ENCODE data around the gene LHB. TPM values are rescaled to one million over a fixed set of nuclear protein-coding genes. Genes with fewer than 3 reads are reported as not detected.

The LHB gene
- total RNA-seq, 1 experiment from 2014 or later, result 1.6 TPM

DNA sequence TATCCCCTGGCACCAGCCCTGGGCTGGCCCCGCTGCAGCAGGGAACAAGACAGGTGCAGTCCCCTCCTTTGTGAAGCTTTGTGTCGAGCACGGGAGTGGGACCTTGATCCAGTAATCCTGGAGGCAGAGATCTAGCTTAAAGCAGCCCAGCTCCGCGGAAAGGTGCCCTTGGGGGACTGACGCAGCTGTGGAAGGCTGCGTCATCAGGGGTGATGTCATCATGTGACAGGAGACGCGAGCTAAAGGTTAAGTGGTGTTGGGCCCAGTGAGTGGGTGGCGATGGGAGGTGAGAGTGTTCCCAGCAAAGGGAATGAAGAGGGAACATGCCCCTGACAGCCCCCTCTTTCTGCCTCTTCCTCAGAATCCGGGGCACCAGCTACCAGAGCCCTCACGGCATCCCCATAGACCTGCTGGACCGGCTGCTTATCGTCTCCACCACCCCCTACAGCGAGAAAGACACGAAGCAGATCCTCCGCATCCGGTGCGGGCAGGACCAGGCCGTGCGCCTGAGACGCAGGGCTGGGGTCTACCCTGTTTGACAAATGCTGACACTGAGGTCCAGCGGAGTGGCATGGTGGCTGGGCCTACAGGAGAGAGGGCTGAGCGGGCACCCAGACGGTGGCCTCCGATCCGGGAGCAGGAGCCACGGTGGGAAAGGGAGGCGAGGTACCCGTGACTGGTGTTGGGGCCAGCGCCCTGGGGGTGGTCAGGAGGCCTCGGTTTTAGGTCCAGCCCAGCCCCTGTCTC is 2.6 kb downstream of the LHB start:
- Histone ChIP-seq H3K36me3 (ENCODE audit: low read depth) (peaks cover 7% of the 10 kb centered on the region; the same call in 1 of the 2 replicates), H2AFZ (no peak overlapping the region), H3K4me3 (no peak overlapping the region), H3K4me1 (replicated peaks; ENCODE audit: insufficient read depth) (peaks cover 9% of the 10 kb centered on the region; the same call in 1 of the 2 replicates), H3K9me2 (ENCODE audit: insufficient read depth) (no peaks in the 10 kb centered on the region), H3K27me3 (ENCODE audit: insufficient read depth, low read depth) (no peaks in the 10 kb centered on the region), H3K9me3 (ENCODE audit: insufficient read depth, low read depth) (no peaks in the 10 kb centered on the region), H3K4me2 (no peak overlapping the region), H3F3A (ENCODE audit: insufficient read depth, low read depth) (peaks cover 20% of the 10 kb centered on the region), H3K79me2 (ENCODE audit: low read depth) (no peaks in the 10 kb centered on the region), H4K20me1 (ENCODE audit: insufficient read depth) (peaks cover 8% of the 10 kb centered on the region; the same call in 1 of the 2 replicates), H3K27ac (no peak overlapping the region)
- CTCF ChIA-PET, result no interaction called here
- DNase-seq, result no peak
- intact Hi-C loops (cut with micrococcal nuclease; ENCODE audit: unreplicated experiment), result no loop called here
- POLR2A ChIA-PET (ENCODE audit: unreplicated experiment), result interaction anchor here (0.6 kb wide), 1 partner anchor 10 kb away, joined by 3 read pairs; no protein-coding TSS in a partner anchor
- TF ChIP-seq, protein P1, sequence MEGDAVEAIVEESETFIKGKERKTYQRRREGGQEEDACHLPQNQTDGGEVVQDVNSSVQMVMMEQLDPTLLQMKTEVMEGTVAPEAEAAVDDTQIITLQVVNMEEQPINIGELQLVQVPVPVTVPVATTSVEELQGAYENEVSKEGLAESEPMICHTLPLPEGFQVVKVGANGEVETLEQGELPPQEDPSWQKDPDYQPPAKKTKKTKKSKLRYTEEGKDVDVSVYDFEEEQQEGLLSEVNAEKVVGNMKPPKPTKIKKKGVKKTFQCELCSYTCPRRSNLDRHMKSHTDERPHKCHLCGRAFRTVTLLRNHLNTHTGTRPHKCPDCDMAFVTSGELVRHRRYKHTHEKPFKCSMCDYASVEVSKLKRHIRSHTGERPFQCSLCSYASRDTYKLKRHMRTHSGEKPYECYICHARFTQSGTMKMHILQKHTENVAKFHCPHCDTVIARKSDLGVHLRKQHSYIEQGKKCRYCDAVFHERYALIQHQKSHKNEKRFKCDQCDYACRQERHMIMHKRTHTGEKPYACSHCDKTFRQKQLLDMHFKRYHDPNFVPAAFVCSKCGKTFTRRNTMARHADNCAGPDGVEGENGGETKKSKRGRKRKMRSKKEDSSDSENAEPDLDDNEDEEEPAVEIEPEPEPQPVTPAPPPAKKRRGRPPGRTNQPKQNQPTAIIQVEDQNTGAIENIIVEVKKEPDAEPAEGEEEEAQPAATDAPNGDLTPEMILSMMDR (conservative IDR thresholded peaks at IDR 0.05), result no peak
- TF ChIP-seq EZH2 (IDR thresholded peaks at IDR 0.05; ENCODE audit: low read depth), result no peak
- no TSS peak for BruUV-seq (replicated peaks)

GRCh38 chr19:49011194-49011593 is 5.7 kb downstream of the LHB start:
- BruUV-seq (replicated peaks), result no TSS peak
- DNase-seq, result no peak
- TF ChIP-seq EZH2 (IDR thresholded peaks at IDR 0.05; ENCODE audit: low read depth), result no peak
- TF ChIP-seq, protein P1 (conservative IDR thresholded peaks at IDR 0.05), result no peak
- H3K27ac ChIP-seq, result no peak overlapping the region
- ChIA-PET CTCF (no interaction called here), POLR2A (ENCODE audit: unreplicated experiment) (no interaction called here)
- intact Hi-C loops (cut with micrococcal nuclease; ENCODE audit: unreplicated experiment), result no loop called here
- H3K36me3 ChIP-seq (ENCODE audit: low read depth), result peaks cover 25% of the 10 kb centered on the region
- no peak overlapping the region for H2AFZ ChIP-seq
- H3K4me3 ChIP-seq, result no peak overlapping the region
- no peaks in the 10 kb centered on the region for H3K27me3 ChIP-seq (ENCODE audit: insufficient read depth, low read depth)
- no peak overlapping the region for H3K4me2 ChIP-seq
- peaks cover 29% of the 10 kb centered on the region for H3F3A ChIP-seq (ENCODE audit: insufficient read depth, low read depth)
- no peaks in the 10 kb centered on the region for H3K4me1 ChIP-seq (replicated peaks; ENCODE audit: insufficient read depth)
- no peaks in the 10 kb centered on the region for H3K79me2 ChIP-seq (ENCODE audit: low read depth)
- no peaks in the 10 kb centered on the region for H3K9me3 ChIP-seq (ENCODE audit: insufficient read depth, low read depth)
- peaks cover 8% of the 10 kb centered on the region; the same call in 1 of the 2 replicates for H4K20me1 ChIP-seq (ENCODE audit: insufficient read depth)
- no peaks in the 10 kb centered on the region for H3K9me2 ChIP-seq (ENCODE audit: insufficient read depth)

DNA sequence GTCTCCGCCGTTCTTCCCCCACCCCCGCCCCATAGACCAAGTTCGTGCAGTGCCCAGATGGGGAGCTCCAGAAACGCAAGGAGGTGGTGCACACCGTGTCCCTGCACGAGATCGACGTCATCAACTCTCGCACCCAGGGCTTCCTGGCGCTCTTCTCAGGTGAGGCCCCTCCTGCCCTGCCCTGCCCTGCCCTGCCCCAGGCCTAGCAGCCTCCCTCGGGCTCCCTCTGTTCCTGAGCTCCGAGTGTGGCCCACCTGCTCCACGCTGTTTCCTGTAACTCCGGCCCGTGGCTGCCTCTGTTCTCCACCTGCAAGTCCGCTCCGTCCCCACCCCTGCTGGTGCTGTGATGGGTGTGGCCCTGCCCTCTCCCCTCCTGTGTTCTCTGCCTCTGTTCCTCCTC is 6.4 kb downstream of the LHB start:
- Histone ChIP-seq H3K4me2 (no peak overlapping the region), H2AFZ (no peak overlapping the region), H3K27me3 (ENCODE audit: insufficient read depth, low read depth) (no peaks in the 10 kb centered on the region), H3K27ac (no peak overlapping the region), H3K9me2 (ENCODE audit: insufficient read depth) (no peaks in the 10 kb centered on the region), H3K79me2 (ENCODE audit: low read depth) (no peaks in the 10 kb centered on the region), H3K4me3 (no peak overlapping the region), H3K9me3 (ENCODE audit: insufficient read depth, low read depth) (no peaks in the 10 kb centered on the region), H4K20me1 (ENCODE audit: insufficient read depth) (peaks cover 8% of the 10 kb centered on the region; the same call in 1 of the 2 replicates), H3K36me3 (ENCODE audit: low read depth) (peaks cover 25% of the 10 kb centered on the region), H3F3A (ENCODE audit: insufficient read depth, low read depth) (peaks cover 25% of the 10 kb centered on the region), H3K4me1 (replicated peaks; ENCODE audit: insufficient read depth) (no peaks in the 10 kb centered on the region)
- CTCF ChIA-PET, result no interaction called here
- no peak for TF ChIP-seq EZH2 (IDR thresholded peaks at IDR 0.05; ENCODE audit: low read depth)
- TF ChIP-seq, protein P1 (conservative IDR thresholded peaks at IDR 0.05), result no peak
- intact Hi-C loops (cut with micrococcal nuclease; ENCODE audit: unreplicated experiment), result no loop called here
- DNase-seq, result no peak
- POLR2A ChIA-PET (ENCODE audit: unreplicated experiment), result no interaction called here
- BruUV-seq (replicated peaks), result no TSS peak

Measured in PC-9 (cell line).